Thoracic aorta (tissue), 2 donors: ENCODE results near the gene SFSWAP. TPM values are rescaled to one million over a fixed set of nuclear protein-coding genes. Genes with fewer than 3 reads are reported as not detected.
"Not testable (repeated sequence)": the region's sequence is repeated elsewhere in the genome, so short reads cannot be mapped to it uniquely, and the experiment has no call there.

Experiments used
- ATAC-seq: fragments of 150-250 bp; one replicate; pipeline ENCODE4 v1.8.0; 2017; ENCODE audit warnings: low read depth; ENCODE audit not compliant: insufficient number of reproducible peaks, low FRiP score
- DNase-seq: peaks from one replicate; pipeline ENCODE4 v3.0.0-alpha.2; 2020; ENCODE audit warnings: low spot score
- H3K27ac ChIP-seq, 2 donors: fragments of 200-600 bp; sonication (generic); 1 replicate in 1 of 2; 2 replicates in 1 of 2; pipeline ENCODE4 v1.5.1; 2016; ENCODE audit warnings: mild to moderate bottlenecking in 2 of 2, moderate library complexity in 2 of 2
- H3K27me3 ChIP-seq: fragments of 200-600 bp; sonication (generic); replicated peaks from 2 replicates; pipeline ENCODE4 v1.6.0; 2016; ENCODE audit warnings: mild to moderate bottlenecking; ENCODE audit not compliant: insufficient read depth
- H3K36me3 ChIP-seq: fragments of 200-600 bp; sonication (generic); one replicate; pipeline ENCODE4 v1.5.1; 2016
- H3K4me1 ChIP-seq, 2 donors: fragments of 200-600 bp; sonication (generic); 1 replicate in 1 of 2; 2 replicates in 1 of 2; pipeline versions ENCODE4 v1.5.1 to v1.6.0; 2016; ENCODE audit warnings: low read depth in 2 of 2, mild to moderate bottlenecking in 1 of 2; ENCODE audit not compliant: control insufficient read depth in 1 of 2
- H3K4me3 ChIP-seq: fragments of 200-600 bp; sonication (generic); 2 replicates; pipeline ENCODE4 v1.5.1; 2016; ENCODE audit warnings: mild to moderate bottlenecking
- H3K9me3 ChIP-seq: fragments of 200-600 bp; sonication (generic); 2 replicates; pipeline ENCODE4 v1.5.1; 2016
- CTCF ChIP-seq: fragments of 200-600 bp; sonication (generic); IDR thresholded peaks from one replicate; pipeline ENCODE4 v1.5.1; 2019; ENCODE audit warnings: antibody characterized with exemption
- total RNA-seq, 2 donors: library from RNA; depleted of rRNA; stranded (reverse); fragments of >200 nt; gene quantifications; one replicate each; pipeline versions ENCODE4 v1.1.0 to v1.2.3, GENCODE V29; 2016

SFSWAP gene
- total RNA-seq, 2 donors from 2014 or later: 27.9 to 63.2 TPM

- ATAC-seq (no peak), DNase-seq (no peak)
- Histone ChIP-seq H3K27ac (no peak overlapping the region), H3K27me3 (no peaks in the 10 kb centered on the region), H3K9me3 (no peaks in the 10 kb centered on the region), H3K4me1 (no peaks in the 10 kb centered on the region), H3K4me3 (no peak overlapping the region), H3K36me3 (no peaks in the 10 kb centered on the region)
- no peak for TF ChIP-seq CTCF
These were observed 36.5 kb upstream of the SFSWAP start for GRCh38 chr12:131674373-131674772.

- Histone ChIP-seq H3K4me3 (no peak overlapping the region), H3K27ac (no peak overlapping the region), H3K27me3 (no peaks in the 10 kb centered on the region), H3K9me3 (no peaks in the 10 kb centered on the region), H3K4me1 (no peaks in the 10 kb centered on the region), H3K36me3 (no peaks in the 10 kb centered on the region)
- no peak for DNase-seq
- no peak for ATAC-seq
- no peak for TF ChIP-seq CTCF
These were observed 35.5 kb upstream of the SFSWAP start for GRCh38 chr12:131675126-131676080.

DNA sequence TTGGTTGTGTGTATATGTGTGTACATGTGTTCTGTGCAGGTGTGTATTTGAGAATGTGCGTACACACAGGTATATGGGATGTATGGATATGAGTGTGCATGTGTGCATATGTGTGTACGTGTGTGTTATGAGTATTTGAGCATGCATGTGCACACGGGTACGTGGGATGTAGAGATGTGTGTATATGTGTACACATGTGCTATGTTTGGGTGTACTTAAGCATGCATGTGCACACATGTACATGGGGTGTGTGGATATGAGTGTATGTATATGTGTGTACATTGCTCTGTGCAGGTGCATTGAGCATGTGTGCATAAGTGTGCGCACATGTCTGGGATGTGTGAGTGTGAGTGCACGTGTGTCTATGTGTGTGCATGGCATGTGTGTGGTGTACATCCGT lies 34.3 kb upstream of the SFSWAP start:
- DNase-seq: no peak
- H3K36me3 ChIP-seq: no peaks in the 10 kb centered on the region
- H3K9me3 ChIP-seq: no peaks in the 10 kb centered on the region
- ATAC-seq: no peak
- no peak overlapping the region for H3K27ac ChIP-seq
- no peak for TF ChIP-seq CTCF
- no peaks in the 10 kb centered on the region for H3K4me1 ChIP-seq
- no peak overlapping the region for H3K4me3 ChIP-seq
- H3K27me3 ChIP-seq: no peaks in the 10 kb centered on the region

DNA sequence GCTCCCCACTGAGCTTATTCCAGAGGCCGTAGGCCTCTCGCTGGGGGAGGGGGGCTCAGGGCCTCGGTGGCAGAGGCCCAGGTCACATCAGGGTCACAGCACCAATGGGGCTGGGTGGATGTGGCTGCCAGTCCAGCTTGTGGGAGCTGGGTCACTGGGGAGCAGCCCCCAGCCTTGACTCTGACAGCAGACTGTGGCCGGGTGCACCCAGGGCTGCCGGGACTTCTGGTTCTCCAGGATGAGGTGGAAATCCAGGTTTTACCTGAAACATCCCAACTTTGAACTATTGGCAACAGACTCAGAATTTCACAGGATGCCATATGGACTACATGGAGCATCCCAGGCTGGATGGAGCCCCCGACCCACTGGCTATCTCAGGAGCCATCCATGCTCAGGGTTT lies 33.8 kb upstream of the SFSWAP start:
- not testable (repeated sequence) for H3K4me1 ChIP-seq, H3K36me3 ChIP-seq, H3K27ac ChIP-seq, H3K9me3 ChIP-seq, H3K4me3 ChIP-seq, H3K27me3 ChIP-seq, DNase-seq, ATAC-seq

- Histone ChIP-seq H3K36me3 (no peaks in the 10 kb centered on the region), H3K27ac (no peak overlapping the region), H3K4me1 (no peaks in the 10 kb centered on the region), H3K27me3 (no peaks in the 10 kb centered on the region), H3K4me3 (no peak overlapping the region), H3K9me3 (no peaks in the 10 kb centered on the region)
- no peak for TF ChIP-seq CTCF
- ATAC-seq: no peak
- DNase-seq: no peak
These were observed 33.2 kb upstream of the SFSWAP start for GRCh38 chr12:131677699-131678098.

- not testable (repeated sequence) for H3K36me3 ChIP-seq, H3K4me3 ChIP-seq, DNase-seq, H3K9me3 ChIP-seq, ATAC-seq, H3K27me3 ChIP-seq, H3K4me1 ChIP-seq, H3K27ac ChIP-seq
These were observed 32.3 kb upstream of the SFSWAP start for GRCh38 chr12:131678389-131679181.

- not testable (repeated sequence) for H3K9me3 ChIP-seq, H3K27me3 ChIP-seq, H3K4me3 ChIP-seq, ATAC-seq, H3K36me3 ChIP-seq, DNase-seq, H3K4me1 ChIP-seq, H3K27ac ChIP-seq
These were observed 31.7 kb upstream of the SFSWAP start for GRCh38 chr12:131679186-131679585.

DNA sequence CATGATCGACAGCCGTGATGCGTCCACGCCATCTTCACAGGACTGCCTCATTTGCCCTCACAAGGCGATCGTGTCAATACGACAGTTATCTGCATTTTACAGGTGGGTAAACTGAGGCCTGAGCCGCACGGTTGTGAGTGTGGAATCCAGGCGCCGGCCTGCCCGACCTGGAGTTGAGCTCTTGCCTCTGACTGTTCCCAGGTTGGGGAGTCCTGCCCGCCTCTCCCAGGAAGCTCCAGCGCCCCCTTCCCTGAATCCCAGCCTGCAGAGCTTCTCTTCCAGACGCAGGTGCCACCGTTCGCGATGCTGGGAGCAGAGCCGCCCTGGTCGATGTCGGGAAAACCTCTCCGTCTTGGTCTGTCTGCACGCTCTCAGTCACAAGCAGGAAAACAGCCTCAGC lies 31.1 kb upstream of the SFSWAP start:
- ATAC-seq, H3K36me3 ChIP-seq, H3K27ac ChIP-seq, H3K4me3 ChIP-seq, H3K27me3 ChIP-seq, H3K4me1 ChIP-seq, DNase-seq, H3K9me3 ChIP-seq: not testable (repeated sequence)
